GM18498 (cell line): ENCODE data around the gene CTIF.

Experiments
- ATAC-seq: cut with Tn5 transposase; IDR thresholded peaks from one replicate; pipeline ENCODE4 v1.9.1; 2021; ENCODE audit warnings: mild to moderate bottlenecking, moderate library complexity; ENCODE audit not compliant: unreplicated experiment

The CTIF gene

GRCh38 chr18:48796491-48797205 is 257.8 kb downstream of the CTIF start:
- ATAC-seq: no peak

DNA sequence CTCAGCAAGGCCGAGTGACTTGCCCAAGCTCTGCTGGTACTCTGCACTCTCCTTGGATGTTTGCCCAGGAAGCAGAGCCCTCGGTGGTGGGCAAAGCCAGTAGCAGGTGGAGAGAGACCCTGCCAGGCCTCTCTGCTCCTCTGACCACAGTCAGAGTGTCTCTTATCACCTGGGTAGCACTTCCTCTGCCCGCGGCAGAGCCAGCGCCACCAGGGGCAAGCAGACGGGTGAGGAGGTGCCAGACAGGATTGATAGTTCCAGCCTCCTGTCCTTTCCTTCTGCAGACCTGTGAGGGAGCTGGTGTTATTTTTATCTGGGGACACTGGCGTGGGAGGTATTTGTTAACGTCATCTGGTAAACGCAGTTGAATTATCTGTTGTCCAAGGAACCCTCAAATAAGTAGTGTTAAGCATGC is 259.0 kb downstream of the CTIF start:
- ATAC-seq: no peak

- no peak for ATAC-seq
Measured at GRCh38 chr18:48798334-48799245, 259.8 kb downstream of the CTIF start.

- no peak for ATAC-seq
Measured at GRCh38 chr18:48799724-48800315, 261.0 kb downstream of the CTIF start.

DNA sequence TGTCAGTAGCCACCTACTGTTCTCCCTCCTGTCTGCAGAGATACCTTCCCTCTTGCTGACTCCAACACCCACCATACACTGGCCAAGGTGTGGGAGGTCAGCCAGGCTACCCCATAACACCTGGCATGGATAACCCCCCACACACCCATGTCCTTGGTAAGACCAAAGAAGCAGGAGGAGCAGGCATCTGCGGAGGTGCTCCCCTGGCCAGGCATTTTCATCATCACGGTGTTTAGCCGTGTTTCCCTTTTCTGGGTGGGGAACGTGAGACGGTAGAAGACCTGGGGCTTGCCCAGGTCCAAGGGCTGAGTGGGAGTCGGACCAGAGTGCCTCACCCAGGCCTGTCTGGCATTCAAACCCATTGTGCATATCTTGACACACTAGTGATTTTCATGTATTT is 261.6 kb downstream of the CTIF start:
- peak; percentile 7 for ATAC-seq

DNA sequence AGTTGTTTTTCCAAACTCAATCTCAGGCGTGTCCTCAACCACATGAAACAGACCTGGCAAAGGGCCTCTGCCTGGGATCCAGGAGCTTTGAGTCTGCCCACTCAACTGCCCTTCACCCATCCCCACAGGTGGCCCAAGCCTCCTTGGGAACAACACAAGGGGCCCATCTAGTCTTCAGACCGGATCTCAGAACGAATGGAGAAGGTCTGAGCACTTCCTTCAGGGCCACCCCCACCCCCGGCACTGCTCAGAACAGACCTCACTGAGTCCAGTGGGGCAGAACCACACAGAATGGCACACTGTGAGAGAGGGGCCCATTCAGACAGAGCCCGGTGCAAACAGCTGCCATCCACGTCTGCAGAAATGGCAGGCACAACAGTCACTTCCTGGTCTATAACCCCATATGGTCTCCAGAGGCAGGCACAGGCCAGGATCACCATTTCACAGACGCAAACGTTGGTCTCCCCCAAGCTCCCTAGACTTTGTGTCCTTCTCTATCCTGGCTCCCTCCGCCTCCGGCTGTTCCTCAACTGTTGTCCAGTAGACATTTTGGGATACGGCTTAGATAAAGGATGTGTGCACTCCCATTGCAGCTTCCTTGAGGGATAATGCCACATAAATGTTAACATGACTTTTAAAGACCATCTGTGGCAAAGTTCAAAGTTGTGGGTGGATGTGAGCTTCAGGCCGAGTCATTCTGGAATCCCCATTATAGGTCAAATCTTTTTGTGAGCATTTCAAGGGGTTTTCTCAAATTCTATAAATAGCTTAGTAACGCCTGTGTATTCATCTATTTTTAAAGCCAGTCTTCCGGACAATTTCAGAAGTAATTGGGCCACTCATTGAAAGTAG is 262.3 kb downstream of the CTIF start:
- peak; percentile 46 for ATAC-seq

DNA sequence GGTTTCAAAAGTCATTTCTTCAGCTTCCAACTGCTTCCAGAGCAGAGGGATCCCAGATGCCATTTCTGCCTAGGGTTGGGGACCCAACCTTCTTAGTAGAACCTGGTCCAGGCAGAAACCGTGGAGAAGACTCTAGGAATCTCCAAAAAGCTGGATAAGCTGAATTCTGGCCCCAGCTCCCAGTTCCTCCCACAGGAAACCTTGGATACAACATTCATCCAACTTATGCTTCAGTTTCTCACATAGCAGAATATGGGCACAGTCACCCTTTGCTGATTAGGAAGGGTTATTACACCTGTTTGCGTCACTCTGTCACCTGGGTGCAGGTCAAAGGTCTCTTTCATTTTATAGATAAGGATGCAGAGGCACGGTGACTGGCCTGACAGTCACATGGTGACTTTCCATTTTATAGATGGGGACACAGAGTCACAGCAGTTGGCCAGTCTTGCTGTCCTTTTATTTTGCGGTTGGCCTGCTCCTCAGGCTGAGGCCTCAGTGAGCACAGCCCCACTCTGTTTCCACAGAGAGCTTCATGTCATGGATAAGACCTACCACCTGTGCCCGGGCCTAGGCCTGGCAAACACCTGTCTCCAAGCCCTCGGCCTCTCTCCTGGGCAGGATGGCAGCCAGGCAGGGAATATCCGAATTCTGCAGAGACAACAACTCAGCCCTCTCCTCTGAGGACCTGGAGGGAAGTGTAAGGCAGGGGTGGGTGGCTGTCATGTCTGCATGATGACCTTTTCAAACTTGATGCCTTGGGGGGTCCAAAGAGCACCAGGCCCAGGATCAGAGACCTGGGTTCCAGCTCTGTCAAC is 263.1 kb downstream of the CTIF start:
- no peak for ATAC-seq

DNA sequence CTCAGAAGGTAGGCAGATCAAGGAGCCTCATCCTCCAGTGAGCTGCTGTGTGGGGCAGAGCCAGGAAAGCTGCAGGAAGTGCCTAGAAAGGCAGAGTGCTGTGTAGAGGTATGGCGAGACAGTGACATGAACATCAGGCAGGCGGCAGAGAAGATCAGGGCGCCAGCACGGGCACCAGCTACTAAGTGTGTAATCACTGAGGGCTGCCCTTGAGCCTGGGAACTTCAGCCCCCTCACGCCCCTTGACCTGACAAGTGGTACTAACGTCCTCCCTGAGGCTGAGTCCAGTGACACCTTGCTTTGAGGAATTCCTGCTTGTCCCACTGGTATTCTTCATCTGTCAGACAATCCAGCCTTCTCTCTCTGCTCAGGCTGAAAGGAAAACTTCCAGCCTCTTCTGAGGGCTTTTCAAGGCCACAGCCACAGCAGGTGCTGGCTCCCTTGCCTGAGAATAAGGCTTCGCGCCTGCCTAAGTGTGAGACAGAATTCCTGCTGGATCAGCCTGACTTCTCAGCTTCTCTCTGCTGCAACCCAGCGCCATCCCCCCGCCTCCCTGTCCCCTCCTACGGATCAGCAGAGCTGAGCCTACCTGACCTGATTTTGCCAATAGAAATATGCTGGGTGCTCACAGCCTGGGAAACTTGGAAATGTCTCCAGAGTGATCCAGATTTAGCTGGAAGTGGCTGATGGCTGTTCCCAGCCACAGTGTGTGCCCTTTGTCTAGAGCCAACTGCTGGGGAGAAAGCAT is 263.9 kb downstream of the CTIF start:
- no peak for ATAC-seq

GRCh38 chr18:48803518-48803917 is 264.7 kb downstream of the CTIF start:
- ATAC-seq: no peak

DNA sequence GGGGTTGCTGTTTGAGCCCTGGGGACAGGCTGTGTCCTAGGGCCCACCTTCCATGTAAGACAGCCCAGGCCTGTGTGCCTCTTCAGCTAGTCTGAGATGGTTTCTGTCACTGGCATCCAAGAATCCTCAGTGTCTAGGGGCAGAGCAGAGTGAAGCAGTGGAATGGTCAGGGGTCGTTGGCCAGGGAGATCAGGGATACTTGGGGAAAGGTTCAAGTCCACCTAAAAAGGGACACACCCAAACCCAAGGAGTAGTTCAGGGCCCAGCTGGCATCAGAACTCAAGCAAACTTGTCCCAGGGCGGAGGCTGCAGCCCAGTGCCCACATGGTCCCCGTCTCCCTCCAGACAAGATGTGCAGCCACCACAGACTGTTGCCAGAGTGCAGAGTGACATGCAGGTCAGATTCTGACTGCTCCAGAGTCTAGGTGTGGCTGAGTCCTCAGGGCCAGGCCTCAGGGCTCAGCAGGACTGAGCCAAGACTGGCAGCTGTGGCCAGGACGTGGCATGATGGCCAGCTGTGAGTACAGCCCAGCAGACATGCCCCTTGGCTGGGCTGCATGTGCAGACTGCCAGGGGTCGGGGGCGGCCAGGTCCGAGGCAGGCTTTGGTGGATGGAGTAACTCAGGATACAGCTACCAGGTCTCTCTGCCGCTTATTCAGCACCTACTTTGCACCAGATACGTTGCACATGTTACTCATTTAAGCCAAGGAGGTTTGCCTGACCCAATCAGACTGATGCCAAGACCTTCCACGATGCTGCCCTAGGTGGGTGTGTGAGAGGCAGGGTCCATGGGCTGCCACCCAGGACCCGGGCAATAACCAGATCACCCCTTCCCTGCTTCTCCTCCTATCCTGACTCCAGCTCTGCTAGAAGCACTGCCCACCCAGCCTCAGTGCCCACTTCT is 265.4 kb downstream of the CTIF start:
- no peak for ATAC-seq

DNA sequence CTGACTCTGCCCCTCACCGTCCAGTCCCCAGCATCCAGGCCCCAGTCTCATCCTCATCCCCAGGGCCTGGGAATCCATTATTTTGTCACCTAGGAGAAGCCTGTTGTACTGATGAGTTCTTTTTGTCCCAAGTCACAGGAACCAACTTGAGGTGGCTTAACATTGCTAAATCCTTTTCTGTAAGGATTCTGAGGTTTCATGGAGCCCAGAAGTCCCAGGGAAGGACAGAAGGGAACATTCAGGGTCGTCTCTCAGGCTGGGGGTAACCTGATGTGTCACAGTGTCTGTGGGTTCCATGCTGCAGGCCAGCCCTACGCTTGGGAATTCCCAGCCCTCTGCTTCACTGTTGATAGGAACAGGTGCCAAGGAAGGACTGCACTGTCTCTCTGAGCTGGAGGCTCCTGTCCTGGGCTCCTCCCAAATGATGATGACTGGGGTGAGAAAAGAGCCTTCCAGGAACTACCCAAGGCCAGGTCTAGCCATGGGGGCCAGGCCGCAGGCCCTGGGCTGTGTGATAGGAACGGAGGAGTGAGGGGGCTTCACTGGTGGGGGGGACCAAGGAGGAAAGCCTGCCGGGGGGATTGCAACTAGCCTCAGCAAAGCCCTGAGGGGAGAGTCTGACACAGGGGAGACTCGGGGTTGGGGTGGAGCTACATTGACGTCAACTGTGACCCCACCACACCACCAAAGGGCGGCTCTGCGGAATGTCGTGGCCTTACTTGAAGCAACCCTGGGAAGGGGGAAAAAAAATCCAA is 266.2 kb downstream of the CTIF start:
- ATAC-seq: no peak

DNA sequence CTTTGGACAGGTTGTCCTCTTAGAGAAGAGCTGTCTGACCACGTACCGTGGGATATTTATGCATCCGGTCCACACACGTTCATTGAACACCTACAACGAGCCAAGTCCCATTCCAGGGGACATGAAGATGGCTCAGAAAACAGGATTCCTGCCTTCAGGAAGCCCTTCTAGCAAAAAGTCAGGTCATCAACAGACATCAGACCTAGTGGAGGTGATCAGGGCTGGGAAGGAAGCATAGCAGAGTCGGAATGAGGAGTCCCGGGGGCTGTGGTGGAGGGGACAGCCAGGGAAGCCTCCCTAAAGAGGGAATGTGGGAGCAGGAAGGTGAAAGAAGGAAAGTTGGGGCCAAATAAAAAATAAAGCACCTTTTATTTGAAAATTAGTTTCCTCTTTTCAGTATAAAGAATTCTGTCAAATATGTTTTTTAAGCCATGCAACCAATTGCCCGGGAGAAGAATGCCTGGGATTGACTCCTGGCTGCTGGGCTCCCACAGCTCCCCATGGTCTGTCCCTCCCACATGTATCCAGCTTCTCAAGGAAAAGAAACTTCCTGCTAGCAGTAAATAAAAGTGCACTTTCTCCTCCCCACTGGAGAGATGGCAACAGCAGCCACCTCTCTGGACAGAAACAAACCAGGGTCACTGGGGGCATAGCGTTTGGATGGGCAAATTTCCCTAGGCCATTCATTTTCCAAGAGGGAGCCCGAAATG is 267.1 kb downstream of the CTIF start:
- ATAC-seq: no peak

DNA sequence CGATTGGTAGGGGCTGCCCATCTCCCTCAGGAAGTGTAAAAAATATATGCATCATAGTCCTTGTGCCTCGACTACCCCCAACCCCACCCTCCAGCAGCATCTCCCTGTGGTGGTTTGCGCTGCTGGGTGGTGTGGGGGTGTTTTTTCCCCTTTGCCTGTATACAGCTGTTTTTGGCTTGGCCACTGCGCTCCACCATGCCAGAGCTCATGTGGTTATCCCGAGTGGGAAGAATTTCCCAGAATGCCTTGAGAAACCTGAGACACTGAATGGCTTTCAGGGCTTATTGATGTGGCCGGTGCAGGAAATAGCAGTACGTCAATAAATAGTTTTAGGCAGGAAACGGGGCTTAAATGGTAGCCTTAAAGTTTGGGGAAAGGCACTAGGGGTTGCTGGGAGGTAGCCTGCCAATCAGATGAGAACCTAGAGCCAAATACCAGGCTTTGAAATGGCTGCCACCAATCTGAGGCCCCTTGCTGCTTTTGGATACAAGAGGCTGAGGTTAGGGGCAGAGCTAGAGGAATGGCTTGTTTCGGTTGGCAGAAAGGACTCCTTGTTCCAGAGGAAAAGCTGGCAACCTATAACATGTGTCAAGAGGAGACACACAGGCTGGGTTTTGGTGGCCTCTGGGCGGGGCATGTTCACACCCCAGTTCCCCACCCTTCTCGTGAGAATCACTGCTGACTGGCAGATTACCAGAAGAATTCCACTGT is 267.9 kb downstream of the CTIF start:
- ATAC-seq: no peak

GRCh38 chr18:48808476-48808875 is 269.6 kb downstream of the CTIF start:
- no peak for ATAC-seq

DNA sequence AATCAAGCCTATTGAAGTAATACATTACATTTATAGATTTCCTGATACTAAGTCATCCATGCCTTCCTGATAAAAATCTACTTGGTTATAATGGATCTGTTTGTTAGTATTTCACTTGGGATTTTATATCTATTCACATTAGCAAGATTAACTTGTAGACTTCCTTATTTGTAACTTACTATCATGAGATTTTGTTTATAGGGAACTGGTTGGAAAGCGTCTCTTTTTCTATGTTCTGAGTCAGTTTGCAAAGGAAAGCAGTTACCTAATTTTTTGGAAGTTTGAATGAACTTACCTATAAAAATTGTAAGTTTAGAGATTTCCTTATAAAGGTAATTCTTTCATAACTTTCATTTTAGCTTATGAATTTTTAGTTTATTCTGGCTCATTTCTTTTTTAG is 270.5 kb downstream of the CTIF start:
- ATAC-seq: no peak

GRCh38 chr18:48810805-48811204 is 272.0 kb downstream of the CTIF start:
- ATAC-seq: no peak
